Measurements from ENCODE around the gene CORO2B. TPM values are rescaled to one million over a fixed set of nuclear protein-coding genes. Genes with fewer than 3 reads are reported as not detected.
A peak's percentile ranks its signal among the peaks of the same experiment; 100 is the strongest.

The CORO2B gene
- total RNA-seq, 1 donor from 2014 or later = 82.5 TPM

DNA sequence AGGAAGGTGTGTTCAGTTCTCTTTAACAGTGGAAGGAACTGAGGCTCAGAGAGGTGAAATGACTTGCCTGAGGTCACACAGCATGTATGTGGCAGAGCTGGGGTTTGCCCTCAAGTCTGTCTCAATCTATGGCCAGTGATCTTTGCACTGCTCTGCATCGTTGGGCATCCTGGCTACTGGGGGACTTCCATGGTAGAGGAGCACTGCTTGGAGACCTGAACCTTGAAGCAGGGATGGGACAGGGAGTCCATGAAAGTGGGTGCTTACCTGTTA, 2.0 kb downstream of the CORO2B start:
- TF ChIP-seq CTCF (IDR thresholded peaks at IDR 0.05) = no peak
- DNase-seq (ENCODE audit: low spot score) = peak; percentile 20
- H3K4me3 Mint-ChIP-seq (ENCODE audit: unreplicated experiment) = peak overlapping the region; percentile 15
- peak overlapping the region; percentile 27 for H3K27ac Mint-ChIP-seq (ENCODE audit: unreplicated experiment)
- H3K4me1 Mint-ChIP-seq (ENCODE audit: low read depth) = peaks cover 55% of the 10 kb centered on the region
- no peaks in the 10 kb centered on the region for H3K27me3 Mint-ChIP-seq (ENCODE audit: low read depth)
- no peaks in the 10 kb centered on the region for H3K9me3 Mint-ChIP-seq (ENCODE audit: low read depth)
- H3K36me3 Mint-ChIP-seq (ENCODE audit: low read depth) = no peaks in the 10 kb centered on the region

DNA sequence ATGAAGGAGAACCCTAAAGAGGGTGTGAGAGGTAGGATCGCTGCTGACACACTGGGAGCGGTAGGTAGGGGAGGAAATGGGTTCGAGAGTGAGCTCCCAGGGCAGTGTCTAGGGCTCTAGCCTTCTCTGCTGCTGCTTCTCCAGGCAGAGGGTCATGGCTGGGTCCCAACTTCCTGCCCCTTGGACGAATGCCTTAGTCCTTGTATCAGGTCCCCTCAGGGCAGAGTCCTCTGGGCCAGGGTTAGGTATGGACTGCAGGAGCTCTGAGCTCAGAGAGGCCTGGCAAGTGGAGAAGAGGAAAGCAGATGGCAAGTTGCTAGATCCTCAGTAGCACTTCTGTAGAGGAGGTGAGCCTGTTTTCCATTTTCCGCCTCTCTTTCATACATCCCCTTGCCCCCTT, 2.9 kb downstream of the CORO2B start:
- H3K4me3 Mint-ChIP-seq (ENCODE audit: unreplicated experiment) = no peak overlapping the region
- TF ChIP-seq CTCF (IDR thresholded peaks at IDR 0.05) = no peak
- no peaks in the 10 kb centered on the region for H3K27me3 Mint-ChIP-seq (ENCODE audit: low read depth)
- H3K9me3 Mint-ChIP-seq (ENCODE audit: low read depth) = no peaks in the 10 kb centered on the region
- peak; percentile 68 for DNase-seq (ENCODE audit: low spot score)
- H3K4me1 Mint-ChIP-seq (ENCODE audit: low read depth) = peaks cover 58% of the 10 kb centered on the region
- peak overlapping the region; percentile 62 for H3K27ac Mint-ChIP-seq (ENCODE audit: unreplicated experiment)
- H3K36me3 Mint-ChIP-seq (ENCODE audit: low read depth) = no peaks in the 10 kb centered on the region

DNA sequence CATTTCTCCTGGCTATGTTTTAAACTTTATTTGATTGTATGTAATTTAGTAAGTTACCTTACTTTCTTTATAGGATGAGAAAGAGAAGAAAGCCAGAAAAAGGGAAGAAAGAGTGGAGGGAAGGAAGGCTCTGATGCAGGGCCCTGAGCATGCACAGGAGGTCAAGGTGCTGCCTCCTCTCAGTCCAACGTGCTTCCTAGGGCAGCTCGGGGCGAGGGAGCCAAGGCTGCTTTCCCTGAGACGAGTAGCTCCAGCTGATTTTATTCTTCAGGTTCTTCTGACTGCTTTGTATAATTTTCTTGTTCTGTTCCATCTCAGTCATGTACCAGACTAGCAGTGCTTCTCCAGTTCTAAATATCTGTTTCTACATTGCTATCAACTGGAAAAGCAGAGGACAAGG, 3.4 kb downstream of the CORO2B start:
- Mint-ChIP-seq H3K4me1 (ENCODE audit: low read depth) (peaks cover 59% of the 10 kb centered on the region), H3K36me3 (ENCODE audit: low read depth) (no peaks in the 10 kb centered on the region), H3K27ac (ENCODE audit: unreplicated experiment) (peak overlapping the region; percentile 13), H3K9me3 (ENCODE audit: low read depth) (no peaks in the 10 kb centered on the region), H3K27me3 (ENCODE audit: low read depth) (no peaks in the 10 kb centered on the region), H3K4me3 (ENCODE audit: unreplicated experiment) (no peak overlapping the region)
- peak; percentile 79 for DNase-seq (ENCODE audit: low spot score)
- TF ChIP-seq CTCF (IDR thresholded peaks at IDR 0.05) = no peak

DNA sequence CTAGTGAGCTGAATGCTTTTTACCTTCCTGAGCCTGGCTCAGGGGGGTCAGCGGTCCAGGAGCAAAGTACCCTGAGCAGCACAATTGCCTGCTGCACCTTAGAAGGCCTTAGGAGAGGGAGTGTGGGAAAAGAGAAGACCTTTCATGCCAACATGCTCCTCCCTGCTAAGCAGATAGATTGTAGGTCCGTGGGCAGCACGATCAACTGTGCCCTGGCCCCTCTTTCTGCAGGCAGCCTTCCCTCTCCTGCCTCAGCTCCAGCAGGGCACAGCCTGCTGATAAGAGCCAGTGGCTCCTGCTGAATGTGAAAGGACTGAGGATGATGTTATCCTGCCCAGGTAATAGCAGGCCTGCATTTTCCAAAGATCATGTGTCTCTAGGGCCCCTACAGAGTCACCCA, 4.1 kb downstream of the CORO2B start:
- peak; percentile 35 for DNase-seq (ENCODE audit: low spot score)
- Mint-ChIP-seq H3K9me3 (ENCODE audit: low read depth) (no peaks in the 10 kb centered on the region), H3K27ac (ENCODE audit: unreplicated experiment) (no peak overlapping the region), H3K27me3 (ENCODE audit: low read depth) (no peaks in the 10 kb centered on the region), H3K36me3 (ENCODE audit: low read depth) (no peaks in the 10 kb centered on the region), H3K4me3 (ENCODE audit: unreplicated experiment) (no peak overlapping the region), H3K4me1 (ENCODE audit: low read depth) (peaks cover 57% of the 10 kb centered on the region)
- TF ChIP-seq CTCF (IDR thresholded peaks at IDR 0.05) = no peak

DNA sequence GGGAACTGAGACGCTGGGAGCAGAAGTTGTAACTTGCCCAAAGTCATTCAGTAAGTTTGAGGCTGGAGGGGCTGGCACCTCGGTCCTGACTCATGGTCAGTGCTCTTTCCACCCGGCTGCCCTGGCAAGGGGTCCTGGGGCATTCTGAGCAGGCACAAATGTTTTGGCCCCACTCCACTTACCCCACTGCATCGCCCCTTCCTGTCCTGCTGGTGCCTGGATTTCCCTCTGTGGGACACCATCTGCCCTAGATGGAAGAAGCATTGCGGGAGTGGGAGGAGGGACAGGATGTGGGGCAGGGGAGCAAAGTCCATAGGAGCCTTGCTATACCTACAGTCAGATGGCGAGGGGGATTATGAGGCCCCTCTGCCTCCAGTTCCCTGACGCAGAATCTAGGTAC, 4.5 kb downstream of the CORO2B start:
- no peak for TF ChIP-seq CTCF (IDR thresholded peaks at IDR 0.05)
- Mint-ChIP-seq H3K4me1 (ENCODE audit: low read depth) (peaks cover 58% of the 10 kb centered on the region), H3K36me3 (ENCODE audit: low read depth) (no peaks in the 10 kb centered on the region), H3K27me3 (ENCODE audit: low read depth) (no peaks in the 10 kb centered on the region), H3K4me3 (ENCODE audit: unreplicated experiment) (no peak overlapping the region), H3K9me3 (ENCODE audit: low read depth) (no peaks in the 10 kb centered on the region), H3K27ac (ENCODE audit: unreplicated experiment) (no peak overlapping the region)
- peak; percentile 49 for DNase-seq (ENCODE audit: low spot score)
